Gastroesophageal sphincter (tissue), 3 donors: ENCODE data around the gene ALDH1A3.

ENCODE experiments used
- EP300 ChIP-seq: sonication (generic); formaldehyde crosslinking; IDR thresholded peaks from one replicate; pipeline ENCODE4 v1.6.1; 2017; ENCODE audit warnings: antibody characterized with exemption, mild to moderate bottlenecking
- POLR2A ChIP-seq, 2 donors: fragments of 450-650 bp; IDR thresholded peaks; one replicate each; pipeline ENCODE4 v1.6.1; 2017; ENCODE audit warnings: antibody characterized with exemption in 2 of 2, mild to moderate bottlenecking in 2 of 2, moderate library complexity in 1 of 2
- POLR2AphosphoS5 ChIP-seq: sonication (generic); formaldehyde crosslinking; IDR thresholded peaks from one replicate; pipeline ENCODE4 v1.6.1; 2017; ENCODE audit warnings: antibody characterized with exemption
- TF ChIP-seq, protein P1 (sequence below), 4 experiments: fragments of 200-600 bp in 2 of 4; fragments of 450-650 bp in 2 of 4; sonication (generic) in 1 of 4; IDR thresholded peaks; one replicate each; pipeline ENCODE4 v1.5.1; 2017 to 2019; ENCODE audit warnings: antibody characterized with exemption in 4 of 4, mild to moderate bottlenecking in 2 of 4, moderate library complexity in 2 of 4

GRCh38 chr15:100858294-100858693, 21.3 kb upstream of the ALDH1A3 start:
- TF ChIP-seq, protein P1, sequence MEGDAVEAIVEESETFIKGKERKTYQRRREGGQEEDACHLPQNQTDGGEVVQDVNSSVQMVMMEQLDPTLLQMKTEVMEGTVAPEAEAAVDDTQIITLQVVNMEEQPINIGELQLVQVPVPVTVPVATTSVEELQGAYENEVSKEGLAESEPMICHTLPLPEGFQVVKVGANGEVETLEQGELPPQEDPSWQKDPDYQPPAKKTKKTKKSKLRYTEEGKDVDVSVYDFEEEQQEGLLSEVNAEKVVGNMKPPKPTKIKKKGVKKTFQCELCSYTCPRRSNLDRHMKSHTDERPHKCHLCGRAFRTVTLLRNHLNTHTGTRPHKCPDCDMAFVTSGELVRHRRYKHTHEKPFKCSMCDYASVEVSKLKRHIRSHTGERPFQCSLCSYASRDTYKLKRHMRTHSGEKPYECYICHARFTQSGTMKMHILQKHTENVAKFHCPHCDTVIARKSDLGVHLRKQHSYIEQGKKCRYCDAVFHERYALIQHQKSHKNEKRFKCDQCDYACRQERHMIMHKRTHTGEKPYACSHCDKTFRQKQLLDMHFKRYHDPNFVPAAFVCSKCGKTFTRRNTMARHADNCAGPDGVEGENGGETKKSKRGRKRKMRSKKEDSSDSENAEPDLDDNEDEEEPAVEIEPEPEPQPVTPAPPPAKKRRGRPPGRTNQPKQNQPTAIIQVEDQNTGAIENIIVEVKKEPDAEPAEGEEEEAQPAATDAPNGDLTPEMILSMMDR (IDR thresholded peaks at IDR 0.05) = no peak
- TF ChIP-seq EP300 (no peak), POLR2AphosphoS5 (no peak), POLR2A (IDR thresholded peaks at IDR 0.05) (no peak)
